Measurements from ENCODE around the gene EFS.

The EFS gene

DNA sequence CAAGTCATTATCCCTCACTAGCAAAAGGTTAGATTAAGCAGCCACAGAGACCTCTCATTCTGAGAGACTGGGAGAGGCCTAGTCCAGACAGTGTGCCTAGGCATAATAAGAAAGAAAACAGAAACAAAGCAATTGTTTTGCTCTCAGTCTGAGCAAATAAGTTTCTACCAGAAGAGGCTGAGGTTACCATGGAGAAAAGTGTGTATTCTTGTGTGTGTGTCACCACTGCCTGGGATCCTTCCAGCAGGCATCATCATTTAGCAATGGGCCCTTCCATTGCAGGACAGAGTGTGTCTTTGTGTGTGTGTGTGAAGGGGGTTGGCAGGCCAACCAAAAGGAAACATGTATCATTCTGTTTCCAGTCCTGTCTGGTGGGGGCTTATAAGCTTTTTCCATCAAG lies 3.7 kb downstream of the EFS start:
- FAIRE-seq, result no peak
- DNase-seq (ENCODE audit: extremely low spot score, insufficient read length, low read depth), result no peak

DNA sequence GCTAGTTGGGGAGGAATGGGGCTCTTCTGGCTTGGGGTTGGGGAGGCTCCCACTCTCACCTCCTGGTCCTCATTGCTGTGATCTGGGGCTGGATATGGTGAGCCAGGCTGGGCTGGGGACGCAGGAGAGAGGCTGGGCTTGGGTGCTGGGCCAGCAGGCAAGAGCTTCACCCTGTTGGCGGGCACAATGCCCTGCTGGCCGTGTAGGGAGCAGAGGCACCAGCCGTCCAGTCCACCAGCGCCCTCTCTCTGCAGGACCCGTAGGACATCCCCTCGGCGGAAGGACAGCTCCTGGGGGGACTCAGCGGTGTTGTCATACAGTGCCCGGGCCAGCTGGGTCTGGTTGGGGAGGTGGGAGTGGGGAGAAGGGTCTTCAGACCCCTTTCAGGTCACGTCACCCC lies 4.5 kb downstream of the EFS start:
- no peak for FAIRE-seq
- no peak for DNase-seq (ENCODE audit: extremely low spot score, insufficient read length, low read depth)

DNA sequence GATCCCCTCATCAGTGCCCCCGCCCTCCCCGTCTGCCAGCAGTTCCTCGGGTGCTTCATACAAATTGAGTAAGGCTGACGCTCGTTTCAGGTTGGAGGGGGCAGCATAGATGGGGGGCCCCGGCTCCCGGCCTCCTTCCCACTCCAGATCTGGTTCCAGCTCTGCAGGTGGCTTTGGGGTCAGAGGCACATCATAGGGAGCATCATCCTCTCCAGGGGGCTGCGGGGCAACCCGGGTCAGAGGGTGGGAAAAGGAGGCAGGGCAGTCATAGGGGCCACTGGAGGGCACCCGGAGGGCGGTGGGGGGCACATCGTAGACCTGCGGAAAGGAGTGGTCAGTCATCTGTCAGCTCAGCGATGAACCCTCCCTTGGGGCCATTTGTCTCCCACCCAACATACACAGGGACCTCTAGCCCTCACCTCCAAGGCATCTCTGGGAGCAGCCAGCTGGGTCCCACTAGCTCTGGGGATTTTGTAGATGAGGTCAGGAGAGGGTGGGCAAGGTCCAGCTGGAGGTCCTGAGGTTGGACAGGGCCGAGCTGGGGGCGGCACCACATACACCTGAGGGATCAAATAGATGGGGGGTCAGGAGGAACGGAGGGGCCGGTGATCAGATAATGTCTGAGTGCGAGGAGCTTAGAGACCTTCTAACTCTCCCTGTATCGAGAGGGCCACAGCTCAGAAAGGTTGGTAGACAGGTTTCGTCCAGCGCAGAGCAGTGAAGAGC lies 5.1 kb downstream of the EFS start:
- no peak for FAIRE-seq

DNA sequence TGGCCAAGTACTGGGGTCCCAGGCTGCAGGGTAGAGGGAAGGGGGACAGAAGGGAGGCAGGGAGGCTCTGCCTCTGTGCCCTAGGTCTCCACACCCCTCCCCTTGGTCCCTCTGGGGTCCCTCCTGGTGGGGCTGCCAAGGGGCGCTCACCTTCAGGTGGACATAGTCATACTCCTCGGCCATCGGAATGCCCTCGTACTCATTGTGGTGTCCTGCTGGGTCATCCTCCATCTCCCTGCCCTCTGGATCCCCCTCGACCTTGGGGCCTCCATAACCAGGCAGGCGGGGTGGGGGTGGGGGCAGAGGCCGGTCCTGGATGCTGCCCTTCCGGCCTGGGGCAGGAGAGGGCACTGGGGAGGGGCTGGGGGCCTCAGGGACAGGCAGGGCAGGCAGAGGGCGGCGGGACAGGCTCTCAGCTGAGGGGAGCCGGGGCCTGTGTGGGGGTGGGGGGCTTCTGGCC lies 5.8 kb downstream of the EFS start:
- DNase-seq (ENCODE audit: extremely low spot score, insufficient read length, low read depth) (no peak), FAIRE-seq (no peak)

More for the DNA sequence above, 5.1 kb downstream of the EFS start:
- no peak for DNase-seq (ENCODE audit: extremely low spot score, insufficient read length, low read depth)

DNA sequence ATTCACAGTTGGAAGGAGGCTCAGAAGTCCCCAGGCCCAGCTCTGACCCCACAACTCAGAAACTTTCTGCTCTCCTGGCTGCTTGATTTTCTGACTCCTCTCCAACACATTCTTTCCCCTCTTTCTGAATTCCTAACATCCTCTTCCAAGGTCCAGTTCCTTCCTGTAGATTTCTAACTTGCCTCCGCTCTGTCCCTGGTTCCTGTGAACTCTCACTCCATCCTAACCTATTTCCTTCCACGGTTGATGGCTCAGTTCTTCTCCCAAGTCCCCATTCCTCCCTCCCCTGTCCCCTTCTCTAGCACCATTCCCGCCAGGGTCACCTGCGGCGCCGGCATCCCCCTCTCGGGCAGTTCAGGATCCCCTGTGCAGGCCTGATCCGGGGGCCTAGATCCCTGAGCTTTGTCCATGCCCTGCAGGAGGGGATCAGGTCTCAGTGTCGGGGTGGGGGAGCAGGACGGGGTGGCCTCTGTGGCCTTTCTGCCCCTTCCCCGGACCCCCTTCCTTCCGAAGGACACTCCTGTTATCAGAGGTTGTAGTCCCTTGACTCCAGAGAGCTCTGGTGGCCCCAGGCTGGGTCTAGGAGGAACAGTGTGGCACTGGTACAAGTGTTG lies 6.3 kb downstream of the EFS start:
- DNase-seq (ENCODE audit: extremely low spot score, insufficient read length, low read depth), result no peak
- no peak for FAIRE-seq

DNA sequence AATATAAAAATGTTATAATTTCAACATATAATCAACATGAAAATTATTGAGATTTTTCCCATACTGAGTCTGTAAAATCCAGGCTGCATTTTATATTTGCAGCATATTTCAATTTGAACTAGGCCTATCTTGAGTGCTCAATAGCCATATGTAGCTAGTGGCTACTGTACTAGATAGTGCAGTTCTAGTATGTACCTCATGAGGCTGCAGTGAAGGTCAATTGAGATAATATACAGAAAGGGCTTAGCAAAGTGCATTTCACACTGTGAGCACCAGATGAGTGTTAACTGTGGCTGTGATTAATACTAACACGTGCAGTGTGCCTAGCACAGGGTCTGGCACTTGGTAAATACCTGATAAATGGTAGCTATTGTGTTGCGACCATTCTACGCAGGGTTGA lies 6.9 kb downstream of the EFS start:
- DNase-seq (ENCODE audit: extremely low spot score, insufficient read length, low read depth) (no peak), FAIRE-seq (no peak)

DNA sequence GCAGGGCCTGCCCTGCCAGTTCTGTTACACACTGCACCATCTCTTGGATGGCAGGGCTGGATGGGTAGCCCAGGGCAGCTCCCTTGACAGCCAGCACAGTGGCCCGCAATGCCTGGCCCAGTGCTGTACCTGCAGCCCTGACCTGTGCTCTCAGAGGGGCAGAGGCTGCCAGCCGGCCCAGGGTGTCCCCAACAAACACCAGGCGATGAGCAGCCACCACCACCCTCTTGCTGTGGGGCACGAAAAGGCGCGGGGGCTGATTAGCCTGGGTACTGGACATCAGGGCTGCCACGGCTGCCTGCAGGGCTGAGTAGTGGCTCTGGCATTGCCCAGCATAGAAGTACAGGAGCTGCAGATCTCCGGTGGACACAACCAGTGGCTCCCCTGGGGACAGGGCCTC lies 7.7 kb downstream of the EFS start:
- DNase-seq (ENCODE audit: extremely low spot score, insufficient read length, low read depth) (no peak), FAIRE-seq (no peak)

DNA sequence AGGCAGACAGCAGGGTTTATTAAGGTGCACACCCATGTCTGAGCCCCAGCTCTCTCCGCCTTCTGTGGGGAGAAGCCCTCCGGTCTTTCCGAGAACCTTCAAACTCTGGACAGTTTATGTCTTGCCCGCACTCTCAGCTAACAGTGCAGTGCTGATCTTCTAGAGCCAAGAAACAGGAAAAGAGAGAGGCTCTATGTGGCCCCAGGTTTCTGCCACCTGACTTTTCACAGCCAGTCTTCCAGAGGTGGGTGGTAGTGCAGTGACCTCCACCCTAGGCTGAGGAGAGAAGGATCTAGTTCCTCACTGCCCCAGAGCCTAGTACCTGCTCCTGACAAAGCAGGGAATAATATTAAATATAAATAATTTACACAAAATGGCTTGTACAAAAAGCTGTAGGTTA lies 8.3 kb downstream of the EFS start:
- no peak for DNase-seq (ENCODE audit: extremely low spot score, insufficient read length, low read depth)
- no peak for FAIRE-seq

DNA sequence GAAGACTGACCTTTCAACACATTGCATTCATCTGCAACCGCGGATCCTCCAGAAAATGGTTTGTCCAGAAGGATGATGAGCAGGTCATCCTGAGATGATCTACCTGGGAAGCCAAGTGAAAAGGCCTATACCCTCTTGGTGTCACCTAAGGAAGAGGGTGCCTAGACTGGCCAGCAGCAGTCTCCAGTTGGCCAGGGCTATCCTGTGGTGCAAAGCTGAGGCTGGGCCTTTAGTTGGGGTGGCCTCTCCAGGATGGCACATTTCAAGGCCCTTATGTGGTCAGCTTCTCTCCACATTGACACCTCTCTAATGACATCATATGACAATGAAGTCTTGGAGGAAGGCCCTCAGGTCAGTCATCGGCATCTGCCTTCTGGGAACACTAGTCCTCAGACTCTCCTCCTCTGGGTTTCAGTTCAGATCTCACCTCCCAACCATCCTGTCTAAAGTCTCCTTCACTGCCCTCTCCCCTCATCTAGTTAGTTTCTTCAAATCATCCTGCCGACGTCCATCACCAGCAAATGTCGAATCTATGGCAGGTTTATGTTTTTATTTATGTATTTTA lies 9.0 kb downstream of the EFS start:
- FAIRE-seq, result no peak
- DNase-seq (ENCODE audit: extremely low spot score, insufficient read length, low read depth), result no peak

DNA sequence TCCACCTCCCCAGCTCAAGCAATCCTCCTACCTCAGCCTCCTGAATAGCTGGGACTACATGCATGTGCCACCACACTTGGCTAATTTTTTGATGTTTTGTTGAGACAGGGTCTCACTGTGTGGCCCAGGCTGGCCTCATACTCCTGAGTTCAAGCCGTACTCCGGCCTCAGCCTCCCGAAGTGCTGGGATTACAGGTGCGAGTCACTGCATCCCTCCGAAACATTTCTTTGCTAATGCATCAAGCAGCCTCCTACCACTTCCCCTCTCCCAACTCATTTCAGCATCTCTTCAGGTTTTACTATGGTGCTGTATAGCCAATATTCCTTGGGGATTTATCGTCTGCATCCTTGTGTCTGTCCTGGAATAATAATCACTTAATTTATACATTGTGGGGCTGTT lies 10.0 kb downstream of the EFS start:
- DNase-seq (ENCODE audit: extremely low spot score, insufficient read length, low read depth), result no peak

DNA sequence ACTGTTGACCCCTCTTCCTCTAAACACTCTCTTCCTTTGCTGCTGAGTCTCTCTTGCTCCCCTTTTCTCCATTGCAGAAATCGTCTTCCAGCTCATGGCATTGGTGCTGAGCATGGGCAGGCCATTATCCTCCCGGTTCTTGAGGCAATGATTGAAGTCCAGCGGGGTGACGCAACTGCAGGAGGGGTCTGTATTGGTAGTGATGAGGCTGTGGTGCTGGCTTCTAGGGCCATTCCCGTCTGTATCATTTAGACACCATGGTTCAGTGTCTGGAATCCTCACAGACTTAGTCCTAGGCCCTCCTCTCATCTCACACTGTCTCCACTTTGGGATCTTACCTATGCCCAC lies 11.6 kb downstream of the EFS start:
- no peak for FAIRE-seq
- DNase-seq (ENCODE audit: extremely low spot score, insufficient read length, low read depth), result no peak

More for the DNA sequence above, 10.0 kb downstream of the EFS start:
- no peak for FAIRE-seq

DNA sequence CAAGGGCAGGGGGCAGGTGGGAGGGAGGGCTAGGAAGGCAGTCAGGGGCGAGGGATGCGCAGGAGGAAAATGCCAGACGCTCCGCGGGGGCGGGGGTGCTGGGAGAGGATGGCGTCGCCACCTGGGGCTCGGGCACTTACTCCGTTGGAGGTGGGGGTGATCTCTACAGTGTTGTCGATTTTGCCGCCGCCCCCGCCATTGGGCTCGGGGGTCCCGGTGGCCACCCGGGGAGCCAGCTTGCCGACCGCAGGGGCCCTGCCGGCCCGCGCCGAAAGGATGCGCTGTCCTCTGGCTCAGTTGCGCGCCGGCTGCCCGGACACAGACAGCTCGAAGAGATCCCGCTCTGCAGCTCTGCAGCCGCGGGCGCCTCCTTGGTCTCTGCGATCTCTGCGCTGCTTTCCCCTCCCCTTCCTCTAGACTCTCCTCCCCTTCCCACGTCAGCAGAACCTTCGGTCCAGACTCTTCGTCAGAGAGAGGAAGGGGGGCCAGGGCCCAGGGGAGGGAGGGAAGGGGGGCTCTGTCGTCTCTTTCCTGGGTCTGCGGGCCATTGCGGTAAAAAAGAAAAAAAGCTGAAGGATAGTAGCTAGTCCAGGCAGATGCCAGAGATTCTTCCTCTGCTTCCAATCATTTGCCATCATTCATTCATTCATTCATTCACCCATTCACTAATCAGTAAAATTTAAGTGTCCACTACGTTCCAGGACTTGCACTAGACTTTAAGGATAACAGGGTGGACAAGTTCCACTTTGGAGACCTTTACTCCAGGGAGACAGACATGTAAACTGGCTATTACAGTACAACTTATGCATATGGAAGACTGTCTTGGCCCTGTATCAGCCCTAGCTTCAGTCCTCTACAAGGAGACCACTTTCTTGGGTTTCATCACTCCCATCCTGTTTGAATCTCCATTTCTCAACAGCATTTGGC lies 12.2 kb downstream of the EFS start, which contains the start of gene SLC22A17:
Gene SLC22A17 (minus strand): TSS at position 382 of the 927 bp plus-strand sequence.
- FAIRE-seq (no peak), DNase-seq (ENCODE audit: extremely low spot score, insufficient read length, low read depth) (no peak)

DNA sequence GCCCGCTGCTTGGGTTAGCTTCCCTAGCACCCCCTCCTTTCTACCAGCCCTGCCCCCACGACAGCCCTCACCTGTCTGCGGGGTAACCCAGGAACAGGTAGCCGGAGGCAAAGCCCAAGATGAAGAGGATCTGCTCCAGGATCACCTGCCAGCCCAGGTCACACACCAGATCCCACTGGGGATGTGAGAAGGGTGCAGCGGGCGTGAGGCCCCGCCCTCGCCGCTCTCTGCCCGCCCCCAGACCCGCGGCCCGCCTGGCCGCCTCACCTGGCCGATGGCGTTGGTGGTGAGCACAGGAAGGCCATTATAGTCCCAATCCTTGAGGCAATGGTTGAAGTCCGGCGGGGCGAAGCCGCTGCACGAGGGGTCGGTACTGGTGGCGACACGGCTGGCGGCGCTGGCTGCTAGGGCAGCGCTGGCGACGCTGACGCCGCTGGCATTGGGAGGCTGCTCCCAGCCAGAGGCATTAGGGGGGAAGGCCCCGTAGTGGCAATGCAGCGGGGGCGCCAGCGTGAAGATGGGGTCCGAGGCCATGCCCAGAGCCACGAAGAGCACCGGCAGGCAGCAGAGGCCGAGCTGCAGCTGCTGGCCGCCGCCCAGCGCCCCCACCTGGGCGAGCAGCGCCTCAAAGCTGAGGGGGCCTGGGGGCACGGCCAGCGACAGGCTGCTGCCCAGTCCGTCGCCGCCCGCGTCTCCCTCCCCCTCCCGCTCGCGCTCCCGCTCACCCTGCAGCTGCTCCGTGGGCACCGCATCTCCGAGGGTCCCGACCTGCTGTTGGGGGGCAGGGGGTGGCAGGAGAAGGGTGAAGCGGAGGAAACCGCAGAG lies 13.1 kb downstream of the EFS start:
- FAIRE-seq, result no peak

DNA sequence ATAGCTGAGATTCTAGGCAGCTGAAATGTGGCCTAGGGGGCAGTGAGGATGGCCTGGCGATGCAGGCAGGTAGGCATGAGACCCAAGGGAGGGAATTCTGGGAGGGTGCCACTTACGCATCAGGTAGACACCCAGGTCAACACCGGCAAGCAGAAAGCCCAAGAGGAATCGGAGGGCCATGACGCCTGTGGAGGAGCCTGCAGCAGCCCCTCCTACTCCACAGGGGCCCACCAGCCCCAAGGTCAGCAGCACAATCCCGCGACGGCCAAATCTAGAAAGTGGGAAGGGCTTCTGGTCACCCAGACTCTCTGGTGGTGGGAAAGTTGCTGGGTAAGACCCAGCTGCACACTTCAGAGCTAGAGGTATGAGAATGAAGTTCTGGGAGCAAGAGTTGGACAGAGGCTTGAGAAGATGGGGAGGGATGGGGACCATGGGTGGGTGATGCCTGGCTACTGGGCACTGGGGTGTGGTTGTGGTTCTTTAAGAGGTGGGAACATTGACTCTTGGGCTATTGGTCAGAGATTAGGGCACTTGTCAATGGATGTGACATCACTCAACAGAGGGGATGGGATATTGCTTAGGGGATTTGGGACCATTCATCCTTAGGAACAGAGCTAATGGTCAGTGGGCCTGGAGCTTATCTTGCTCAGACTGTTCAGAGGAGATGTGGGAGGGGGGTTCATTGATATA lies 15.7 kb downstream of the EFS start:
- FAIRE-seq (no peak), DNase-seq (ENCODE audit: extremely low spot score, insufficient read length, low read depth) (no peak)

More for the DNA sequence above, 13.1 kb downstream of the EFS start:
- no peak for DNase-seq (ENCODE audit: extremely low spot score, insufficient read length, low read depth)

DNA sequence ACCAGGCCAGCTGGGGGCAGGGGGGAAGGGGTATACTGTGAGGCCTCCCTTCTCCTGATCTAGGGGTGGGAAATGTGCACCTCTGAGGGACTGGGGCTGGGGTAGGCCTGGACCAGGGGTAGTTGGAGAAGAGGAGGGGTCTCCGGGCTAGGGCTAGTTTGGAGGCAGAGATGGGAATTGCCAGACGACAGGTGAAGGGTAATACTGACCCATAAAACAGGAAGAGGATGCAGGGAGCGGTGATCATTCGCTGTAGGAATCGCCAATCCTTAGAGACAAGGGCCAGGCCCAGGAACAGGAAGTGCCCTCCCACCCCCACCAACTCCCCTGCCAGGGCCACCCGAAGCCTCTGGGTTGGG lies 16.7 kb downstream of the EFS start:
- FAIRE-seq (no peak), DNase-seq (ENCODE audit: extremely low spot score, insufficient read length, low read depth) (no peak)

DNA sequence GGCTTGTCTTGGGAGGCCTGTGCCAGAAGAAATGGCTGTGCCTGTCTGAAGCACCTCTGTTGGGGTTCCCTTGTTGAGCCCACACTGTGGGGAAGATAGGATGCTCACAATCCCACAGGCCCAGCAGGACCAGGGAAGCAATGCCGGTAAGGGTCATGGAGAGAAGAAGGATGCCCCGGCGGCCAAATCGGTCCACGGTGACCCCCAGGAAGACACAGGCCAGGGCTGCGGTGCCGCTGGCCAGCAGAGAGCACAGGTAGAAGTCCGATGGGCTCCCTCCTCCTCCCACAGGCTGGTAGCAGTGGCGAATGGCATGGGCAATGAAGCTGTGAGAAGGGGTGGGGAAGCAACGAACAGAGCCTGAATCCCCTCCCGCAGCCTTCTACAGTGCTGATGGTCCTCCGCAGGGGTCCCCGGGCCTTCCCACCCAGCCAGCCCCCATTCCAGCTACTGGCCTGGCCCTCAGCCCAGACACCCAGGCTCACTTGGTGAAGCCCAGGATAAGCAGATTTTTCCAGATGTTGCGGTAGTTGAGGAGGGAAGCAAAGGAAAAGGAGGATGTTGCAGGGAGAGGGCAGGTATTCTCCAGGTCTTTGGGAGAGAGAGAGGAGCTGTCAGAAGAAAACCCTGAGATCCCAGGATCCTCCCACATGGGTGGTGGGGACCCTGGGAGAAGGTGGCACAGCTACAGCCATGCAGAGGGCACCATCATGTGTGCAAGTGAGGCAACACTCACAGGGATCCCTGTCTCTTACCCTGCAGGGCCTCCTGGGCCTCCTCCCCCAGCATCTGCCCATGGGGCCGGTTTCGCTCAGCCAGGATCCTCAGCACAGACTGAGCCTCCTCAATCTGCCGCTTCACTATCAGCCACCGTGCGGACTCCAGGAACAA lies 17.3 kb downstream of the EFS start:
- DNase-seq (ENCODE audit: extremely low spot score, insufficient read length, low read depth), result no peak
- FAIRE-seq, result no peak

DNA sequence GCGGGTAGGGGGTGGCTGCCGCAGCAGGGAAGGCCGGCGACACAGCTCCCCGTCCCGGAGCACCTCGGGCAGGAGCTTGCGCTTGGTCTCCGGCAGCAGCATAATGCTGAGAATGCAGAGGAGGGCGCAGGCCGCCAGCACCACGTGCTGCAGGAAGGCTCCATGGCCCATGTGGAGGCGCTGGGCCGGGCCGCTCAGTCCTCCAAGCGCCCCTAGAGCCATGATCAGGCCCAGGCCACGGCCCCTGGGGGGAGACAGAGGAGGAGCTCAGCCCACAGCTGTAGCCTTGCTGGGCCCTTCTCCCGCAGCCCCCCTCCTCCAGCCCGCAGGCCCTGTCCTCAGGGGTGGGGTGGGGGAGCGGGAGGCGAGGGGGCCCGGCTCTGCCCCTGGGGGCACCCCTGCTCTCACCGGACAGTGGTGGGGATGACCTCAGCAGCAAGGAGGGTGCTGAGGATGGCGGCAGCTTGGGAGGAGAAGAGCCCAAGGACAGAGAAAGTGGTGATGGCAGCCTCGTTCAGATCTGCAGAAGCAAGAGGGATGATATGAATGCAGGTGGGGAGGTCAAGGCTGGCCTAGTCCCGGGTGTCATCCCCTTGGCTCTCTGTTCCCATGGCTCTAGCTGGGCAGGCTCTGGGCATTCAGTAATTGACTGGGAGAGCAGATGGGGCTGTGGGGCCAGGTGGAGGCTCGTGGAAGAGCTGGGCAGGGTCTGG lies 18.1 kb downstream of the EFS start:
- DNase-seq (ENCODE audit: extremely low spot score, insufficient read length, low read depth), result no peak

More for the DNA sequence above, 18.1 kb downstream of the EFS start:
- no peak for FAIRE-seq
